Neuron (in vitro differentiated cells): Measurements from ENCODE around the gene GRIK5.
A peak's percentile ranks its signal among the peaks of the same experiment; 100 is the strongest.

ENCODE experiments used
- H2AFZ ChIP-seq: one replicate; pipeline ENCODE4 v1.6.1; 2013; ENCODE audit warnings: low read depth, mild to moderate bottlenecking, inconsistent platforms, low read length, moderate library complexity
- H3K27me3 ChIP-seq: one replicate; pipeline ENCODE4 v1.6.1; 2013; ENCODE audit warnings: low read length; ENCODE audit not compliant: insufficient read depth
- H3K36me3 ChIP-seq: one replicate; pipeline ENCODE4 v1.6.1; 2013; ENCODE audit warnings: low read length; ENCODE audit not compliant: insufficient read depth
- H3K4me1 ChIP-seq: one replicate; pipeline ENCODE4 v1.6.1; 2013; ENCODE audit warnings: low read length; ENCODE audit not compliant: insufficient read depth
- H3K4me3 ChIP-seq: 2 replicates; pipeline ENCODE4 v1.5.1; 2013; ENCODE audit warnings: mild to moderate bottlenecking, low read length, moderate library complexity
- H3K9me3 ChIP-seq: one replicate; pipeline ENCODE4 v1.6.1; 2013; ENCODE audit warnings: low read length

The GRIK5 gene

DNA sequence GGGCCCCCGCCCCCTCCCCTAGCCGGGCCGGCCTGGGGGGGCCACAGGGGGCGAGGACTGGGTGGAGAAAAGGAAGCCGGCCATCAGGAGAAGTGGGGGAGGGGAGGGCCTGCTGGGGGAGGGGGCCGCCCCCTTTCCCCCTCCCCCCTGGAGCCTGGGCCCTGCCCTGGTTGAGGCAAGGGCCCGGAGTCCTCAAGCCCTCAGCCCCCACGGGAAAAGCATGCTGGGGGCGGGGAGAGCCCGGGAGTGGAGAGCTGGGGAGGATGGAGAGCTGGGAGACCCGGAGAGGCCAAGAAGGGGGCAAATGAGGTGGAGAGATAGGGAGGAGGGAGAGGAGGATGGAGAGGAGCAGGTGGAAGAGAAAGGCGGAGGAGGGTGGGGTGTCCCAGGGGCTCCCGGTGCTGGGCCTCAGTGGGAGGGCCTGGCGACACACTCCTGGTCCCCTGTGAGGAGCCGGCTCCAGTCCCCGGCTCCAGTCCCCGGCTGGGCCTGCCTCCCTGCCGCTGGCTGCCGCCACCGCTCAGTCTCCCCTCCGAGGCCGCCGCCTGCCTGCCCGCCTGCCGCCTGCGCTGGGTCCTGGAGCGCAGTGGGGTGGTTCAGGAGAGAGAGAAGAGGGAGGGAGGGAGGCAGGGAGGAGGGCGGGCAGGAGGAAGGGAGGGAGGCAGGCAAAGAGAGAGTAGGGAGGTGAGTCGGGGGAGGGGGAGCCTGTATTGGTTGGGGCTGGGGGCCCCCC is at the start of gene GRIK5:
Gene GRIK5, minus strand, starts transcription at position 588 of the 733 bp plus-strand sequence. CDS start 4,436 bp downstream, outside the sequence.
- Histone ChIP-seq H3K36me3 (no peaks in the 10 kb centered on the region), H3K4me1 (peaks cover 34% of the 10 kb centered on the region), H3K27me3 (peaks cover 3% of the 10 kb centered on the region), H3K9me3 (no peaks in the 10 kb centered on the region), H2AFZ (peak within 1 kb of the TSS; percentile 59), H3K4me3 (peak within 1 kb of the TSS; percentile 32)

DNA sequence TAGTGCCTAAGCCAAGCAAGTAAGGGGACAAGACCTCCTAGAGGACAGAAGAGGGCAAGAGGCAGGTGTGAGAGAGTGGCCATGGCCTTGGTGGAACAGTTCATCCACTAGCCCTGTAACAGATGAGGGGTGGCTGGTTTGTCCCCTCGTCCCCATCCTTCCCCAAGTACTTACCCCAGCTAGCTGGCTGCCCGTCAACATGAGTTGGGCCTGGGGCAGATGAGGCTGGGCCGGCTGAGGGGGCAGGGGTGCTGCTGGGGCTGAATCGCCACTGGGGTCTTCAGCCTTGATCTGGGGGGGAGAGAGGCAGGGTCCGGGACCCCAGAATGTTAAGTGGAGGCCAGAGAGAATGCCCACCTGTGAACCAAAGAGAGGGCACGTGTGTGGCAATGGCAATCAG is 47.1 kb upstream of the GRIK5 start:
- H3K4me1 ChIP-seq = peaks cover 18% of the 10 kb centered on the region
- no peak overlapping the region for H3K4me3 ChIP-seq
- H2AFZ ChIP-seq = no peak overlapping the region
- no peaks in the 10 kb centered on the region for H3K36me3 ChIP-seq
- H3K9me3 ChIP-seq = no peaks in the 10 kb centered on the region
- H3K27me3 ChIP-seq = peaks cover 3% of the 10 kb centered on the region

DNA sequence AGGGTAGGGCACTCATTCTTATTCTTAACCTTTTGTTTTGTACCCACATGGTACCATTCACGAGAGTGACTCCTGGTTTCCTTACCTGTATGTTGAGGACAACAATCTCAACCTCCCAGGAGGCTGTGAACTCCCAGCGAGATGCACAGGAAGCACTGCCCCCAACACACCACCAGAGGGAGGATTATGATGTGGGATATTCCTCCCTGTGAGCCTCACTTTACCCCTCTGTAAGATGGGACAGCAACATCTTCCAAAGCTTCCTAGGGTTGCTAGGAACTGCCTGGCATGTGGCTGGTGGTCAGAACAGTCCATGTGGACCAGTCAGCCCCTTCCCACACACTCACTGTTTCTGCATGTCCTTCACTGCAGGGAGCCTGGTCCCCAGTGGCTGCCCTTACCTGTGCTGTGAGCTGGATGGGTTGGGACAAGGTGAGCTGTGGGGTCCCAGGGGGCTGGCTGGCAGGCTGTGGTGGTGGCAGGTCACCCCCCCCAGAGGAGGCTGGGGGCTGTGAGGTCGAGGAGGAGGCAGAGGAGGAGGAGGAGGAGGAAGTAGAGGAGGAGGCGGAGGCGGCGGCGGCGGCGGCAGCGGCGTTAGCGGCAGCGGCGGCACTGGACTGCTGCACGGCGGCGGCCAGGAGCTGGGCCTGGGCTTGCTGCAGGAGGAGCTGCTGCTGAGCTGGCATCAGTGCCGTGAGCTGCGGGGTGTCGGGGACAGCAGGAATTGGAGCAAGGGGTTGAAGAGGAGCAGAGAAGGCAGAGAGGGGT is 46.5 kb upstream of the GRIK5 start:
- peaks cover 13% of the 10 kb centered on the region for H3K4me1 ChIP-seq
- peaks cover 3% of the 10 kb centered on the region for H3K27me3 ChIP-seq
- no peaks in the 10 kb centered on the region for H3K9me3 ChIP-seq
- no peak overlapping the region for H2AFZ ChIP-seq
- H3K36me3 ChIP-seq = no peaks in the 10 kb centered on the region
- no peak overlapping the region for H3K4me3 ChIP-seq

DNA sequence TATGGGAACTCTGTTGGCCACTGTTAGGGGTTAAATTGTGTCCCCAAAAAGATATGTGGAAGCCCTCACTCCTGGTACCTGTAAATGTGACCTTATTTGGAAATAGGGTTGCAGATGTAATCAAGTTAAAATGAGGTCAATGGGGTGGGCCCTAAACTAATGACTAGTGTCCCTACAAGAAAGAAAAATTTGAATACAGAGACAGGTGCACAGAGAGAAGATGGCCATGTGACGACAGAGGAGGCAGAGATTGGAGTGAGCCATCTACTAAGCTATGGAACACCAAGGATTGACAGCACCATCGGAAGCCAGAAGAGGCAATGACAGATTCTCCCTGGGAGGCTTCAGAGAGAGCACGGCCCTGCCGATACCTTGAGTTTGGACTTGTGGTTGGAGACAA is 45.7 kb upstream of the GRIK5 start:
- Histone ChIP-seq H3K4me3 (no peak overlapping the region), H3K9me3 (no peaks in the 10 kb centered on the region), H3K27me3 (no peaks in the 10 kb centered on the region), H3K36me3 (no peaks in the 10 kb centered on the region), H3K4me1 (peaks cover 10% of the 10 kb centered on the region), H2AFZ (no peak overlapping the region)

DNA sequence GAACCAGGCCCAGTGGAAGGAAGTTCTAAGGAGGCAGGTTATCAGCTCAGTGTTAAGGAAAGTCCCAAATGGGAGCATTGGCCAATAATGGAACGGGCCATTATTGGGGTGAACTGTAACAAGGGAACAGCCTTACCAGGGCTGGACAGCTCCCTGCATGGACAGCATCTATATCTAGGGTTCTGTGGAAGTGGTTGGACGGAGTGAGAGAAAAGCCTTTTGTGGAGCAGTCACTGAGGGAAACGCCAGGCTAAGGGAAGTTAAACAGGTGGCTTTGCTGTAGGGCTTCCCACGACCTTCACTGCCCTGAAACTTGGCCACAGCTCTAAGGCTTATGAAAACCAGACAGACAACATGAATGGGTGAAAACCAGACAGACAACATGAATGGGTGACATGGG is 45.2 kb upstream of the GRIK5 start:
- no peaks in the 10 kb centered on the region for H3K9me3 ChIP-seq
- no peaks in the 10 kb centered on the region for H3K27me3 ChIP-seq
- H3K4me3 ChIP-seq = no peak overlapping the region
- H3K4me1 ChIP-seq = peaks cover 10% of the 10 kb centered on the region
- no peak overlapping the region for H2AFZ ChIP-seq
- no peaks in the 10 kb centered on the region for H3K36me3 ChIP-seq

DNA sequence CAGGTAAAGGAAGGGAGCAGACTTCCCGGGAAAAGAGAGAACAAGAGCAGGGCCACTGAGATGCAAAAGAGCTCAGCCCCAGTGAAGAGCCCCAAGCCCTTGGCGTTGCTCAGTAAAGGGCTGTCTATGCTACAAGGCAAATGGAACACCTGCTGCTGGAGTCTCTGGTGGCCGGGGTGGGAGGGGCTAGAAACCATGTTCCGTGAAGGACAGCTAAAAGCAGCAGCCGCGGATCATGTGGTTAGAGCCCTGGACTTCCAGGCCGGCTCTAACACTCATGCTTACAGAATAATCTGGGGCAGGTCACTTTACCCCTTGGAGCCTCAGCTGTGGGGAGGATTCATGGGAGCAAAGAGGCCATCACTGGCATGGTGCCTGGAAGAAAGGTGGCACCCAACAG is 44.4 kb upstream of the GRIK5 start:
- Histone ChIP-seq H3K4me1 (peaks cover 10% of the 10 kb centered on the region), H3K36me3 (no peaks in the 10 kb centered on the region), H3K4me3 (no peak overlapping the region), H3K9me3 (no peaks in the 10 kb centered on the region), H2AFZ (no peak overlapping the region), H3K27me3 (no peaks in the 10 kb centered on the region)

- Histone ChIP-seq H3K4me3 (no peak overlapping the region), H2AFZ (no peak overlapping the region), H3K9me3 (no peaks in the 10 kb centered on the region), H3K4me1 (peaks cover 10% of the 10 kb centered on the region), H3K27me3 (no peaks in the 10 kb centered on the region), H3K36me3 (no peaks in the 10 kb centered on the region)
Measured at GRCh38 chr19:42113641-42114348, 43.8 kb upstream of the GRIK5 start.

GRCh38 chr19:42111811-42112210 is 41.8 kb upstream of the GRIK5 start:
- H3K27me3 ChIP-seq = no peaks in the 10 kb centered on the region
- H3K9me3 ChIP-seq = no peaks in the 10 kb centered on the region
- H3K4me3 ChIP-seq = no peak overlapping the region
- H3K36me3 ChIP-seq = no peaks in the 10 kb centered on the region
- H2AFZ ChIP-seq = no peak overlapping the region
- peaks cover 10% of the 10 kb centered on the region for H3K4me1 ChIP-seq

- Histone ChIP-seq H3K36me3 (no peaks in the 10 kb centered on the region), H2AFZ (no peak overlapping the region), H3K4me3 (no peak overlapping the region), H3K4me1 (peaks cover 10% of the 10 kb centered on the region), H3K9me3 (no peaks in the 10 kb centered on the region), H3K27me3 (no peaks in the 10 kb centered on the region)
Measured at GRCh38 chr19:42111384-42111783, 41.4 kb upstream of the GRIK5 start.

DNA sequence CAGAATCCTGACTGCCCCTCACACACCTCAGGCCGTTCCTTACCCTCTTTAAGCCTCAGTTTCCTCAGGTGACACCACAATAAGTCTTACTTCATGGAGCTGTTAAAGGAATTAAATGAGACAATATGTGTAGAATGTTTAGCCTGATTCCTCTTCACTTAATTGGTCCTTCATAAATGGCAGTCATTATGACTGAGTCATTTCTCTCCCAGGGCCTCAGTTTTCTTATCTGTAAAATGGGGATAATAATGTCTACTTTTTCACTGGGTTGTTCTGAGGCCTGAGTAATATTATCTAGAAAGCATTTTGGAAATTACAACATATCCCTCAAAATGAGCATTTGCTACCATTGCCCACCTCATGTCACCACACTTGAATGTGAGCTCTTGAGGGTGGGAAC is 40.7 kb upstream of the GRIK5 start:
- Histone ChIP-seq H3K27me3 (peaks cover 1% of the 10 kb centered on the region), H3K4me3 (no peak overlapping the region), H3K9me3 (no peaks in the 10 kb centered on the region), H2AFZ (no peak overlapping the region), H3K36me3 (no peaks in the 10 kb centered on the region), H3K4me1 (peaks cover 10% of the 10 kb centered on the region)

GRCh38 chr19:42109896-42110295 is 39.9 kb upstream of the GRIK5 start:
- Histone ChIP-seq H3K9me3 (no peaks in the 10 kb centered on the region), H3K27me3 (peaks cover 5% of the 10 kb centered on the region), H3K4me1 (peaks cover 10% of the 10 kb centered on the region)

DNA sequence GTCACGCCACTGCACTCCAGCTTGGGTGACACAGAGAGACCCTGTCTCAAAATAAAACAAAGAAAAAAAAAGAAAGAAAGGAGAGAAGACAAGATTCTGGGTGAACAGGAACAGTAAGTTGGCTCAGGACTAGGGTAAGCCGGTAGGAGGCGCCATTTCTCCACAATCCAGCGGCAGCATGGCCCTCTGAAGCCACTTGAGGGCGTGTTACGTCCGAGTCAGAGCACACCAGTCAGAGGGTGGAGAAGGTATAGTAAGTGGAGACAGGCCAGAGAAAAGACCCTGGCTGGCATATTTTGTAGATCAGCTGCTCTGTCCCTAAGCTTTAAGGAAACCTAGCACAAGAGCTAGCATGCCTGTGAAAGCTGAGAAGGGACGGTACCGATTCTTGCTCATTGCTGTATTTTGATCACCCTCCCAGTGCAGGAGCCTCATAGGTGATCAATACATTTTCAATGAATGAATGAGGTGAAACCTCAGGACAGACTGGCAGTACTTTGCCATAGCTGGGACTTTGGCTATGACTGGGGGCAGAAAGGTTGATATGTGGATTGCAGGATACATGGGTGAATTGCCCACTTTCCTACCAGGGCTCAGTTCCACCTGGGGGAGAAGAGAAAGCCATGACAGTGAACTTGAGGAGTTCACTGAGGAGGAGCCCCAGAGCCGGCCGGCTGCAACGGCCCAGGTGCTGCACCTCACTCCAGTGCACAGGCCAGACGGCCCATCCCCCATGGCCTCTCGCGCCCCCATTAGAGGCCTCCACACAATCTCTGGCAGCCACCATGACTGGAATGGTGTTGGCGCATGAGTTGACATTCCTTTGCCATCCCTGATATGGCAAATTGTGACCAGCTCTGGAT is 38.8 kb upstream of the GRIK5 start:
- no peaks in the 10 kb centered on the region for H3K36me3 ChIP-seq
- peaks cover 5% of the 10 kb centered on the region for H3K27me3 ChIP-seq
- H3K4me1 ChIP-seq = peaks cover 3% of the 10 kb centered on the region
- H3K9me3 ChIP-seq = no peaks in the 10 kb centered on the region
- no peak overlapping the region for H3K4me3 ChIP-seq
- H2AFZ ChIP-seq = no peak overlapping the region

More at GRCh38 chr19:42109896-42110295, 39.9 kb upstream of the GRIK5 start:
- H2AFZ ChIP-seq = no peak overlapping the region
- no peaks in the 10 kb centered on the region for H3K36me3 ChIP-seq
- H3K4me3 ChIP-seq = no peak overlapping the region
